HG03280 (cell line): ENCODE data around the gene ENPP7.

Experiments used
- ATAC-seq: cut with Tn5 transposase; IDR thresholded peaks from one replicate; pipeline ENCODE4 v1.9.1; 2021; ENCODE audit warnings: mild to moderate bottlenecking, moderate library complexity; ENCODE audit not compliant: unreplicated experiment

The ENPP7 gene

DNA sequence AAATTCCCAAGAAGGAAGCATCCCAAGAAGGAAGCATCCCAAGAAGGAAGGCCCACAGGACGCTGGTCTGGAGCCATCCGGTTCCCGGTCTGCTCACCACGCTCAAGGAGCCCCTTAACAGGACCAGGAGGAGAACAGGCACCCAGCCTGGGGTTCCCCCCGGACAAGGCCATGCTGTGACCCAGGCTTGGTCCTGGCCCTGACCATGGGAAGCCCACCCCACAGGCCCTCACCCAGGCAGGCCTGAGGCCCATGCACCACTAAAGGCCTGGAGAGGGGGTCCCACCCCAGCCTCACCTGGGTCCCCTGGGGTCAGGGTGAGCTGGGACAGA is 340 bp upstream of the ENPP7 start:
- ATAC-seq, result no peak

DNA sequence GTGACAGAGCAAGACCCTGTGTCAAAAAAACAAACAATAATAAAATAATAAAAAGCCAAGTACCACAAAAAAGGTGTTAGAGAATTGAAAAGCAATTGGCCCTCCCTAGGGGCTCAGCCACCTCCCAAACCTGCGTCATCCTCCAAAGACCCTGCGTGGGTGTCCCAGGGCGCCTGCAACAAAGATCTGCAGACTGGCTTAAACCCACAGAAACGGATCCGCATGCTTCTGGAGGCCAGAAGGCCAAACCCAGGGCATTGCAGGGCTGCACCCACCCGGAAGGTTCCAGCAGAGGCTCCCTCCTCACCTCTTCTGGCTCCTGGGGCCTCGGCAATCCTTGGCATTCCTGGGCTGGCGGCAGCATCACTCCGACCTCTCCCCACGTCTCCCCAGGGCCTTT is 1.5 kb downstream of the ENPP7 start:
- no peak for ATAC-seq

DNA sequence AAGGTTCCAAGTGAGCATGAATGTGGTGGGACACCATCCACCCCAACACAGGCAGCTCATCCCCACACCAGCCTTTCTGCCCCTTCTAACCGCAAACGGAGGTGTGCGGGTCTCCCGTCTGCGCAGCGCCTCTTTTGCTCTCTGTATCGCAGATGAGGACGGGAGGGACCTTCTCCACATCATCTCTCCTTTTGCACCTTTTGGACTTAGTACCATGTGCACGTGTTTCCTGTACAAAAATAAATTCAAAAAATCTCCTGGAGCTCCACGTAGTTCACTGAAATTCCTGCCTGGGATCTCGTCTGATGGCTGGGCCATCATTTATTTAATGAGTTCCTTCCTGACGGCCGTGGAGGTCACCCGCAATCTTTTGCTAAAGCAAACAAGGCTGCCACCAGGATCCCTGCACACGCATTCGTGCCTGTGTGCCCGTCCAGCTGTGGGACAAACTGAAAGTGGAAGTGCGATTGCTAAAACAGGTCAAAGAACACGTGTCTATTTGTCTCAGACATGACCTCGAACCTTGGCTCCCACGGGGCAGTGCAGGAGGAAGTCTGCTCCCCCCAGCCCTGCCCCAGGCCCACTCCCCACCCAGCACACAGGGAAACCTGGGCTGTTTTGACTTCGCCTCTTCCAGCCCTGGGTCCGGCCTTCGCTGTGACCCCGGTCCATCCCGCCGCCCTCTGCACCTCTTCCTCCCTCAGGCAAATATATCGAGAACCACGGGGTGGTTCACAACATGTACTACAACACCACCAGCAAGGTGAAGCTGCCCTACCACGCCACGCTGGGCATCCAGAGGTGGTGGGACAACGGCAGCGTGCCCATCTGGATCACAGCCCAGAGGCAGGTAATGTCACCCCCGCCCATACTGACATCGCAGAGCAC is 2.3 kb downstream of the ENPP7 start:
- no peak for ATAC-seq

DNA sequence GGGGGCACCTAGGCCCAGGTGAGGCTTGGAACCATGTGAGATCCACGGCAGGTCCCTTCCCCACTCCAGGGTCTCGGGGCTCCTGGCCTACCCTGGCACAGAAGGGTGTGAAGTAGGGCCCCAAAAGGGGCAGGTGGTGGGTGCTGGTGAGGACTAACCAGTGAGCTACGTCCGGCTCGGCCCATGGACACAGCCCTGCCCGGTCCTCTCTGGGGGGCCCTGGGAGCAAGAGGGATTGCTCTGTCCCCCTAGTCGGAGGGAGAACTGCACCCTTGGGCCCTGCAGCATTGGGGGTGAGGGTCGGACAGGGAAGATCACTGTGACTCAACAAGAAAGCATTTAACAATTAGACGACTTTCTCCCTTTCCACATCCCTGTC is 2.9 kb downstream of the ENPP7 start:
- no peak for ATAC-seq

DNA sequence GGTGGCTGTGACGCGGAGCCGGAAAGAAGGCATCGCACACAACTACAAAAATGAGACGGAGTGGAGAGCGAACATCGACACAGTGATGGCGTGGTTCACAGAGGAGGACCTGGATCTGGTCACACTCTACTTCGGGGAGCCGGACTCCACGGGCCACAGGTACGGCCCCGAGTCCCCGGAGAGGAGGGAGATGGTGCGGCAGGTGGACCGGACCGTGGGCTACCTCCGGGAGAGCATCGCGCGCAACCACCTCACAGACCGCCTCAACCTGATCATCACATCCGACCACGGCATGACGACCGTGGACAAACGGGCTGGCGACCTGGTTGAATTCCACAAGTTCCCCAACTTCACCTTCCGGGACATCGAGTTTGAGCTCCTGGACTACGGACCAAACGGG is 4.4 kb downstream of the ENPP7 start:
- no peak for ATAC-seq

DNA sequence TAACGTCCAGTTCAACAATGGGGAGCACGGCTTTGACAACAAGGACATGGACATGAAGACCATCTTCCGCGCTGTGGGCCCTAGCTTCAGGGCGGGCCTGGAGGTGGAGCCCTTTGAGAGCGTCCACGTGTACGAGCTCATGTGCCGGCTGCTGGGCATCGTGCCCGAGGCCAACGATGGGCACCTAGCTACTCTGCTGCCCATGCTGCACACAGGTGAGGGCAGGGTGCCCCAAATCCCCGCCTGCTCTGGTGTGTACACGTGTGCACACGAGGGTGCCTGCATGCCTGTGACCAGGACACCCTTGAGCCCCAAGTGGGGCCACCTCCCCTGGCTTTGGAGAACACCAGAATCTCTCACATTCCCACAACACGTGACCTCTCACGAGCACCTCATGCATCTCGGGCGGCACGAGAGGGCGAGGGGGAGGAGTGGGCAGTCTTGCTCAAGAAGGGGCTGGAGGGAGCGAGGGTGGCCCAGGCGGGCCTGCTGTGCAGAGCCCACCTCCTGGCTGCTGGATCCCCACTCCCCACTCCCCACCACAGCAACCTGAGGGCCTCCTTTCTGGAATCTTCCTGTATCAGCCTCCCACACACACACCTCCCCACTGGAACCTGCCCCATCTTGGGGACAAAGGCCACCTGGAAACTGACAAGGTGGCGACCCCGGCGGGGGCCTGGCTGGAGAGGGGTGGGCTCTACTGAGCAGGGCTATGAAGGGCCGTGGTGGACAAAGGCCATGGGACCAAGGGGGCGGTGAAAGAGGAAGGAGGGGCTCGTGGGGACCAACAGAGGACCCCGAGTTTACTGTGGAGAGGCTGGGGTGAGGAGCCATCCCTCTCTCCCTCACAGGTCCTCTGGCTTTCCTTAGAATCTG is 6.5 kb downstream of the ENPP7 start:
- ATAC-seq, result no peak

DNA sequence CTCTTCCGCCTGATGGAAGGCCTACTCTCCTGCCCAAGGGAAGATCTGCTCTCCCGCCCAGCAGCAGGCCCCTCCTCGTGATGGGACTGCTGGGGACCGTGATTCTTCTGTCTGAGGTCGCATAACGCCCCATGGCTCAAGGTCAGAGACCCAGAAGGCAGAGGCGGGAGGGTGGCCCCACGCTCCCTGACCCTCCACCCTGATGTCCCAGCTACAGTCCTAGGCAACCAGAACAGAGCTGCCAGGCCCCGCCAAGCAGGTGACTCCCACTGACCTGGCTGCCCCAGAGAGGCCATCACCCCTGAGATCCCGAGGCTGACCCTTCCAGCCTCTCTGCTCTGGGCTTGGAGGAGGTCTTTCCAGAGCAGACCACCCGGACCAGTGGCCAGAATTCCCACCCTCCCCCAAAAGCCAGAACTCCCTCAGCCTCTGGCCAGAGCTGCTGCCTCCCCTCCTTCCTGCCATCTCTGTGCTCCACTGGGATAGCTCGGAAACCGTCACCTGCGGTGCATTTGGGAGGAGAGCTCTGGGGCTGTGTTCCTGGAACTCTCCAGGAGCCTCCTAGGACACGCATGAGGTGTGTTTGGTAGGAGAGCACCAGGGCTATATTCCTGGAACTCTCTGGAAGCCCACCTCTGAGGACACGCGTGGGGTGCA is 7.3 kb downstream of the ENPP7 start:
- ATAC-seq, result no peak

DNA sequence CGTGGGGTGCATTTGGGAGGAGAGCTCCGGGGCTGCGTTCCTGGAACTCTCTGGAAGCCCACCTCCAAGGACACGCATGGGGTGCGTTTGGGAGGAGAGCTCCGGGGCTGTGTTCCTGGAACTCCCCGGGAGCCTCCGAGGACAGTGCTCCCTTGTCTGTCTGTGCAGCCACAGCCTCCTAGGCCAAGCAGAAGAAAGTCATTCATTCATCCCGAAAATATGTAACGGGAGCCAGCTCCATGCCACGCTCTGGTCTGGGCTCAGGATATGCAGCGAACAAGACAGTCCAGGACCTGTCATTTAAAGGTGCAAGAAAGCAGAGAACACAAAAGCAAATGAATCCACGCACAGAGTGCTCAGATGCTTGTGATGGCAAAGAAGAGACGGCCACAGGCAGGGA is 7.9 kb downstream of the ENPP7 start:
- ATAC-seq, result no peak

DNA sequence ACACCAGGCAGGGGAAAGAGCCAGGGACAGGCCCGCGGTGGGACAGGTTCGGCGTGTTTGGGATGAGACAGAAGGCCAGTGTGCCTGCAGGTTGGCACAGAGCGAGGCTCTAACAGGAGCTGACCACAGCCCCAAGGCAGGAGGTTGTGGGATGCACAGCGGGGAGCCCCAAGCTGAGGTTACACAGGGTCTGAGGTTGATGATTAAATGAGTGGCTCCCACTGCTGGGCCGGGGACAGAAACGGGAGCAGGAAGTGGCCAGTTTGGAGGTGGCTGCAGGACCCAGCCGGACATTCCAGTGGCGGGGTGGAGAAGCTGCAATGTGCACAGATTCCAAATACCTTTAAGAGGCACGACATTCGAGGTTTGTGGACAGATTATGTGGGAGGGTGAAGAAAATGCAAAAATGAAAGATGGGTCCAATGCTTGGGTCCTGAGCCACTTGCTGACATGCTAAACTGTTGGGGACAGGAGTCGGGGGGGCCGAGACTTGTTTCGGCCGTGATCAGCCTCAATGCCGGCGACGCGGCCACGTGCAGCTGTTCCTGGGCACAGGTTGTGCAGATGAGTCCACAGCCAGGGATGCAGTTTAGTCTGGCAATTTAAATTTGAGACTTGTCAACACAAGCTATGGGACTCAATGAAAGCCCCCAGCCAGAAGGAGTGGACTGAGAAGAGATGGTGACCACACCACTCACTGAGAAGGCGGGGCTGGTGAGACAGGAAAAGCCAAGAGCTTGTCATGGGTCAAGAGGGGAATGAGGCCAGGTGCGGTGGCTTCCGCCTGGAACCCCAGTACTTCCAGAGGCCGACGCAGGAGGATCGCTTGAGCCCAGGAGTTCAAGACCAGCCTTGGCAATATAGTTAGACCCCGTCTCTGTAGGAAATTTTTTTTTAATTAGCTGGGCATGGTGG is 8.7 kb downstream of the ENPP7 start:
- no peak for ATAC-seq

DNA sequence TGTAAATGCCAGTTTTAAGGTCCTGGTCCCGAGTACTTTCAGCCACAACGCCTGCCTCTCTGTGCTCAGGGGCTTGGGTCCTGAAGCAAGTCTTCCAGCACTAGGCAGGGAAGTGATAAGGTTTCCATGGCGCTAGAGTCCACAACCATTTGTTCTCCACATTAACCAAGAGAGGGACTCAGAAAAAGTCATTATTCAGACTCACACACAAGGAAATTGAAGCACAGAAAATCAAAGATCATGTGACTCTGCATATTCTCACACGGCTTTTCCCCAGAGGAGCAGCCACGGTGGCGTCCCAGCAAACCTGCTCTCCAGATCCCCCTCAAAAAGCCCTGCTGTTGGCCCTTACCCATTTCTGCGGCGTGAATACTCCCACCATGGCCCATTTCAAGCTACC is 9.7 kb downstream of the ENPP7 start:
- no peak for ATAC-seq

DNA sequence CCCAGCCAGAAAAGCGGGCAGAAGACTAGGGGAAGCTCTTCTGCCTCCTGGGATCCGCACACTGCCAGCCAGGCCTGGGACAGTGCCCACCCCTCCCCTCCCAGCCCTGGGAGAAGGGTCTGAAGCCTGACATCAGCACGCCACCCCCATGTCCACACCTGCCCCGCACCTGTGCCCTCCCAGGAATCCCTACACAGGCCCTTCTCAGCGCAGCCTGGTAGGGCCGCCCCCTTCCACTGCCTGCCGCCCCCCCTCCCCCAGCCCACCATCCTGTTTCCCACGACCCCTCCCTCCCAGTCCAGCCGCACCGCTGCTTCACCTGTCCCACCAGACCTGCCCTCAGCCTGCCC is 10.6 kb downstream of the ENPP7 start:
- ATAC-seq, result no peak

DNA sequence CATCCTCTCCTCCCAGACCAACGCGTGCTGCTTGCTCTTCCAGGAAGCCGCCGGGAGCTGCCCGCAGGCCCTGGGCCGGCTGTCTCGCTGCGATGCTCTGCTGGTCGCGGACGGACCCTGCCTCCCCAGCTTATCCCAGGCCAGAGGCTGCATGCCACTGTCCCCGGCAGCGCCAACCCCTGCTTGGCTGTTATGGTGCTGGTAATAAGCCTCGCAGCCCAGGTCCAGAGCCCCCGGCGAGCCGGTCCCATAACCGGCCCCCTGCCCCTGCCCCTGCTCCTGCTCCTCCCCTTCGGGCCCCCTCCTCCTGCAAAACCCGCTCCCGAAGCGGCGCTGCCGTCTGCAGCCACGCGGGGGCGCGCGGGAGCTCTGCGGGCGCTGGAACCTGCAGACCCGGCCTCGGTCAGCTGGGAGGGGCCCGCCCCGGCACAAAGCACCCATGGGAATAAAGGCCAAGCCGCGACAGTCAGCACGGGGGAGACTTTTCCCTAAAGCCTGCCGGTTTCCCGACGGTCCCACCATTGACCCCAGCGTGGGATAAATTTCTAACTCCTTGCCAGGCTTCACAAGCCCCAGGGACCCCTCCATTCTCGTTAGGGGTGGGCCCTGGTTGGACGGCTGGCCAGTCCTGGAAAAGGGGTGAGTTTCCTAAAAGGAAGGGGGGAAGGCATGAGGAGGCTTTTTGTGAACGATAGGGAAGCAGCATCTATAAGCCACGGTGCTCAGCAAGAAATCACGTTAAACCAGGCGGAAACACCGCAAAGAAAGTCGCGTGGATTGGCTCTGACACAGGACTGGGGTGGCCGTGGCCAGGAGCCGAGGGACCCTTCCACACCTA is 11.2 kb downstream of the ENPP7 start:
- no peak for ATAC-seq

DNA sequence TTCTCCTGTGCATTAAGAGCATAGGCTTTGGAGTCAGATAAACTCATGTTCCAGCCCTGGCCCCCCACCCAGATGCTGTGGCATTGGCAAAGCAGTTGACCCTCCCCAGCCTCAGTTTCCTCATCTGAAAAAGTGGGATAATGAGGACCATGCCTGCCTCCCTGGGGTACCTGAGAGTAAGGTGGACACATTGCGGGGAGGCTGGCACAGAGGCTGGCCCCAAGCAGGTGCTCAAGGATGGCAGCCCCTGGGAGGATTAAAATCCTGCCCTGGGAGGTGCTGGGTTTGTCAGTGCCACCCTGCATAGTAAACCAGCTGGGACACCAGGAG is 11.8 kb downstream of the ENPP7 start:
- no peak for ATAC-seq

DNA sequence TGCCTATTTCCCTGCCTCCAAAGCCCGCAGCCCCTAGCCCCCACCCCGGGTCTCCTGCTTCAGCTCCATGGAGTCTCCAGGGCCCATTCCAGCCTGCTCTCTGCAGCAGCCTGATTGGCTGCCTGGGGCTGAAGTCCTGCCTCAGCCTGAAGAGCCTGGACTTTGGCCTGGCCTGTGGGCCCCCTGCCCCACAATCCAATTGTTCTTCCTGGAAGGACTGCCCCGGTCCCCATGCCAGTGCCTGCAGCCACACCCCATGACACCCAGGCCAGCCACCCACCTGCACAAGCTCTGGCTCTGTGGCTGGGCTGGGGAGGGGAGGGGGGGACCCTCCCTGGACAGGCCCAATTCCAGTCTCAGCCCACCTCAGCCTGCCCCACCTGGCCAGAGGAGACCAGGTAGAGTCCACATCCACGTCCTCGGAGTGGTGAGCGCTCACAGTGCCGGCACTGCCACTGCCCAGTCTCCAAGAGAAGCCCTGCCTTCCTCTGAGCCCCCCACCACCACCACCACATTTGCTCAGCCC is 12.3 kb downstream of the ENPP7 start:
- no peak for ATAC-seq

DNA sequence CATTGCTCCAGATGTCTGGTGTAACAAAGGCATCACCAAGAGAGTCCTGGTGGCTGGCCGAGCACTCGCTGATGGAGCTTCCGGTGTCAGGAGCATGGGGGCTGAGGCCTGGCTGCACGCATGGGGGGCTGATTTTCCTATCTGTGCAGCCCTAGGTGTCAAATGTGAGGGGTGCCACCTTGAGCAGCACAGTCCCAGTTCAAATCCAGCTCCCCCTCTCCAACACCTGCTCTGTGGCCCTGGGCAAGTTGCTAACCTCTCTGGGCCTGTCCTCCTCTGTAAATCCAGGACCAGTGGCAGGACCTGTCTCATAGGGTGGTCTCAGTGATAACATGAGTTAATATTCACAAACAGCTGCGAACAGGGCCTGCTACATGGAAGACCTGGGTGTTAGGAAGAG is 12.9 kb downstream of the ENPP7 start:
- ATAC-seq, result no peak

DNA sequence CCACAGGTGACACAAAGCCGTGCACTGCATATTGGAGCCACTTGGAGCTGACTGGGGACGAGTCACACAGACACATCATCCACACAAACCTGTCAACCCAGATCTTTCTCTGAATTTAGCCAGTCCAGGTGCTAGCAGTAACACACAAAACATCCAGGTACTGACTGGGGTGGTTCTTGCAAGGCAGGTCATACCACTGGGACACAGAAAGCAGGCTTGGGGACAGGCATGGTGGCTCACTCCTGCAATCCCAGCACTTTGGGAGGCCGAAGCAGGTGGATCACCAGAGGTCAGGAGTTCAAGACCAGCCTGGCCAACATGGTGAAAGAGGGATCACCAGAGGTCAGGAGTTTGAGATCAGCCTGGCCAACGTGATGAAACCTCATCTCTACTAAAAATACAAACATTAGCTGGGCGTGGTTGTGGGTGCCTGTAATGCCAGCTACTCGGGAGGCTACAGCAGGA is 14.9 kb downstream of the ENPP7 start:
- ATAC-seq, result no peak

DNA sequence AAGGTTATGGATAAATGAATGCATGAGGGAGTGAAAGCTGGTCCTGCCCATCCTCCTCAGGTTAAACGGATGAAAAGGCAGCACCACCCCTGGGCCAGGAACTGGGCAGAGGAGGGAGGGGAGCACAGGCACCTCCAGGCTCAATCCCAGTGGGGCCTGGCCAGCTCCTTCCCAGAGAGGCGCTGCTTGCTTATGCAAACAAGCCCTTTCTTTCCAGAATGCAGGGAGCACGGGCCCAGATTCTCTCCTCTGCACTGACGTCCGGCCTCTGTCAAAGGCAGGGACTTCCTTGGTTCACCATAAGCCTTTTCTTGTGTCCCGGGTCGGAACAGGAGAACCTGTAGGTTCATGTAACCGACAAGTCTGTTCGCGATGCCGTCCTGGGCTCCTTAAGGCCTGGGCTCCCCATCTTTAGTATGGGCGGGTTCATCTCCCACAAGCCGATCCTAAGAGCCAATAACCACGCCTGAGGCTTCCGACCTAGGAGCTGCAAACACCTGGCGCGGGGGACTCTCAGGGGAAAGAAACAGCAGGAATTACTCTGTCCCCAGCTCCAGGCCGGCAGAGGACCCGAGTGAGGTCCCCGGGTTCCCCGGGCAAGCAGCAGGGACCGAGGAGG is 16.3 kb downstream of the ENPP7 start:
- no peak for ATAC-seq

DNA sequence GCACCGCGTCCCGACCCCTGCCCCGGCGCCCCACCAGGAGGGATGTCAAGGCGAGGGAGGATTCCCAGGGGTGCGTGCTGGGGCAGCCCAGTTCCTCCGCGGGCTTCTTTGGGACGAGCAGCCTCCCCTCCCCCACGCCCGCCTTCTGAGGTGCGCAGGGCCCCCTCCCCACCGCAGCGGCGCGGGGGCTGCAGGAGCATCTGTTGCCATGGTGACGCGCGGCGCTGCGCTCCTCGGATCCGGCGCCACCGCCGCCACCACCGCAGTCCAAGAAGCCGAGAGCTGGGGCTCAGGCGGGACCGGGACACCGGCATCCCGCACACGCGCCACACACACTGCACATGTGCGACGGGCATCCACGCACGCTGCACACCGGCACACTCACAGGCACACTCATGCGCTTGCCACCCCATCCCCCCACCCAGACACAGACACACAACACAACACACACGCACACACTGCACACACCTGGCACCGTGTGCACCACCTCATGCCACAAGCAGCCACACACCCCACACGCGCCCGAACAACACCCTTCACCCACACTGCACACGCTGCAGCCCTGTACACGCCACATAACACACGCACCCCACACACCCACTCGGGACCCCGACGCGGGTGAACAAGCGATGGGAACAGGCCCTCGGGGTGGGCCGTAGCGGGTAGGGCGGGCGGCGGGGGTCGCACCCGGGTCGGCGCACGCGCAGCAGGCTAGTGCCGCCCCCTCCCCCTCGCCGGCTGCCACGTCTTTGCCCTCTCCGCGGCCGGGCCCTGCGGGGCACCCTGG is 17.0 kb downstream of the ENPP7 start:
- no peak for ATAC-seq
